B cell (primary cell): ENCODE data around the gene TMEM81. TPM values are rescaled to one million over a fixed set of nuclear protein-coding genes. Genes with fewer than 3 reads are reported as not detected.

Experiments
- ATAC-seq: fragments of 200-7000 bp; cut with Tn5 transposase; one replicate; pipeline ENCODE4 v1.10.0; 2021; ENCODE audit warnings: low read depth, mild to moderate bottlenecking, moderate number of reproducible peaks, moderate library complexity
- CTCF ChIA-PET: fragments of 350-600 bp; sonication (Branson Sonifier 250); formaldehyde crosslinking; loops from one replicate; lab custom pipeline; 2021; ENCODE audit warnings: antibody characterized with exemption, inconsistent platforms; lab: Charles Lee
- POLR2A ChIA-PET: fragments of 350-600 bp; sonication (Branson Sonifier 250); formaldehyde crosslinking; loops from one replicate; lab custom pipeline; 2021; ENCODE audit warnings: antibody characterized with exemption; lab: Charles Lee
- DNase-seq: peaks from one replicate; pipeline ENCODE4 v3.0.0; 2013
- H2AFZ ChIP-seq: 2 replicates; pipeline ENCODE4 v1.6.1; 2012; ENCODE audit warnings: mild to moderate bottlenecking, low read depth, low read length; ENCODE audit not compliant: insufficient read depth, poor library complexity, severe bottlenecking
- H3K27ac ChIP-seq, 2 donors: 1 replicate in 1 of 2; 2 replicates in 1 of 2; pipeline ENCODE4 v1.5.1; 2012 to 2013; ENCODE audit warnings: low read length in 2 of 2, mild to moderate bottlenecking in 2 of 2, moderate library complexity in 1 of 2
- H3K27me3 ChIP-seq, 4 experiments: fragments of 200-600 bp in 1 of 4; sonication (generic) in 1 of 4; replicated peaks in 1 of 4; 1 replicate in 2 of 4; 2 replicates in 2 of 4; pipeline versions ENCODE4 v1.6.1 to v1.7.0; 2013 to 2016; ENCODE audit warnings: low read length in 3 of 4, mild to moderate bottlenecking in 2 of 4, mixed read lengths in 1 of 4, moderate library complexity in 1 of 4; ENCODE audit not compliant: insufficient read depth in 4 of 4, control insufficient read depth in 3 of 4; ENCODE audit errors: control extremely low read depth in 1 of 4
- H3K36me3 ChIP-seq, 2 experiments: replicated peaks in 1 of 2; 1 replicate in 1 of 2; 2 replicates in 1 of 2; pipeline versions ENCODE4 v1.6.1 to v1.7.1; 2013; ENCODE audit warnings: low read length in 1 of 2; ENCODE audit not compliant: insufficient read depth in 2 of 2, control insufficient read depth in 1 of 2; ENCODE audit errors: control extremely low read depth in 1 of 2, extremely low read depth in 1 of 2
- H3K4me1 ChIP-seq, 2 donors: fragments of 200-600 bp in 1 of 2; sonication (generic) in 1 of 2; 1 replicate in 1 of 2; 2 replicates in 1 of 2; pipeline versions ENCODE4 v1.5.1 to v1.6.1; 2013 to 2017; ENCODE audit warnings: low read length in 2 of 2; ENCODE audit not compliant: control insufficient read depth in 2 of 2, insufficient read depth in 2 of 2
- H3K4me2 ChIP-seq: replicated peaks from 2 replicates; pipeline ENCODE3; 2012; ENCODE audit warnings: mild to moderate bottlenecking, low read depth, low read length; ENCODE audit not compliant: poor library complexity, severe bottlenecking
- H3K4me3 ChIP-seq, 5 experiments: fragments of 200-600 bp in 1 of 5; sonication (generic) in 1 of 5; 1 replicate in 3 of 5; 2 replicates in 2 of 5; pipeline versions ENCODE4 v1.5.1 to v1.7.0; 2011 to 2016; ENCODE audit warnings: low read length in 4 of 5, mild to moderate bottlenecking in 4 of 5, low read depth in 2 of 5, control low read depth in 1 of 5, moderate library complexity in 1 of 5; ENCODE audit not compliant: insufficient read depth in 1 of 5; ENCODE audit errors: control extremely low read depth in 1 of 5, extremely low read depth in 1 of 5
- H3K79me2 ChIP-seq: fragments of 200-600 bp; sonication (generic); one replicate; pipeline ENCODE4 v1.6.0; 2016; ENCODE audit warnings: low read length; ENCODE audit not compliant: control insufficient read depth, insufficient read depth
- H3K9ac ChIP-seq: fragments of 200-600 bp; sonication (generic); 2 replicates; pipeline ENCODE4 v1.6.1; 2017; ENCODE audit warnings: mild to moderate bottlenecking, low read length, moderate library complexity
- H3K9me3 ChIP-seq, 3 donors: one replicate each; pipeline versions ENCODE4 v1.6.1 to v1.7.1; 2013; ENCODE audit warnings: low read length in 2 of 3; ENCODE audit not compliant: control insufficient read depth in 2 of 3, insufficient read depth in 1 of 3; ENCODE audit errors: control extremely low read depth in 1 of 3
- H4K20me1 ChIP-seq: 2 replicates; pipeline ENCODE4 v1.6.0; 2012; ENCODE audit warnings: mild to moderate bottlenecking, low read length; ENCODE audit not compliant: insufficient read depth, control insufficient read depth, poor library complexity, severe bottlenecking
- H3K27ac Mint-ChIP-seq: one replicate; pipeline ENCODE4 v1.8.0; 2021; ENCODE audit warnings: mixed read lengths
- H3K27me3 Mint-ChIP-seq: one replicate; pipeline ENCODE4 v1.8.0; 2021; ENCODE audit warnings: mixed read lengths
- H3K4me1 Mint-ChIP-seq: one replicate; pipeline ENCODE4 v1.8.0; 2021; ENCODE audit warnings: mixed read lengths
- H3K4me3 Mint-ChIP-seq: one replicate; pipeline ENCODE4 v1.8.0; 2021; ENCODE audit warnings: mixed read lengths
- H3K9me3 Mint-ChIP-seq: one replicate; pipeline ENCODE4 v1.8.0; 2022; ENCODE audit warnings: mixed read lengths; ENCODE audit not compliant: insufficient read depth
- EZH2 ChIP-seq: IDR thresholded peaks from 2 replicates; pipeline ENCODE4 v1.6.1; 2012; ENCODE audit warnings: borderline replicate concordance, low read depth, mild to moderate bottlenecking, moderate library complexity, low read length; ENCODE audit not compliant: insufficient read depth, poor library complexity, severe bottlenecking
- WGBS: methylation state at CpG from one replicate; pipeline ENCODE4 v1.1.5; 2013; ENCODE audit warnings: missing lambda C conversion rate; ENCODE audit not compliant: insufficient coverage; 5-methylcytosine and 5-hydroxymethylcytosine counted together
- intact Hi-C: fragments of 100-400 bp; cut with micrococcal nuclease; formaldehyde crosslinking; loops from one replicate; pipeline ENCODE4 v1.10.0; 2022
- polyA plus RNA-seq: library from polyadenylated mRNA; depleted of rRNA; stranded (reverse); fragments of >200 nt; gene quantifications from 2 replicates; pipeline ENCODE4 v1.2.3, GENCODE V29; 2012
- total RNA-seq, 2 donors: library from RNA; stranded (reverse); fragments of 120-200 nt in 1 of 2; gene quantifications; 1 replicate in 1 of 2; 2 replicates in 1 of 2; pipeline versions ENCODE4 v1.2.3 to v1.2.4, GENCODE V29; 2013 to 2022
- TF ChIP-seq, protein P1 (sequence below): fragments of 200-600 bp; IDR thresholded peaks from one replicate; pipeline ENCODE4 v1.8.0; 2022; ENCODE audit warnings: antibody characterized with exemption, mild to moderate bottlenecking

The TMEM81 gene
- total and polyA plus RNA-seq, 2 donors (not counting 1 experiment from before 2014, with no cell fraction given) = 3.0 to 6.2 TPM

- Histone ChIP-seq H3K9ac (peak overlapping the region; percentile 89), H2AFZ (peak overlapping the region; percentile 82), H3K9me3 (no peaks in the 10 kb centered on the region), H3K27ac (peak overlapping the region; percentile 95 to 96), H3K4me1 (peaks cover 31 to 40% of the 10 kb centered on the region in 2 donors), H3K4me3 (peak overlapping the region; percentile 74 to 99 (median 87)), H3K36me3 (peaks cover 3 to 6% of the 10 kb centered on the region in 2 experiments), H4K20me1 (peaks cover 10% of the 10 kb centered on the region), H3K79me2 (peaks cover 41% of the 10 kb centered on the region), H3K4me2 (peak overlapping the region; percentile 85), H3K27me3 (no peaks in the 10 kb centered on the region)
- no peak for TF ChIP-seq EZH2
- TF ChIP-seq, protein P1, sequence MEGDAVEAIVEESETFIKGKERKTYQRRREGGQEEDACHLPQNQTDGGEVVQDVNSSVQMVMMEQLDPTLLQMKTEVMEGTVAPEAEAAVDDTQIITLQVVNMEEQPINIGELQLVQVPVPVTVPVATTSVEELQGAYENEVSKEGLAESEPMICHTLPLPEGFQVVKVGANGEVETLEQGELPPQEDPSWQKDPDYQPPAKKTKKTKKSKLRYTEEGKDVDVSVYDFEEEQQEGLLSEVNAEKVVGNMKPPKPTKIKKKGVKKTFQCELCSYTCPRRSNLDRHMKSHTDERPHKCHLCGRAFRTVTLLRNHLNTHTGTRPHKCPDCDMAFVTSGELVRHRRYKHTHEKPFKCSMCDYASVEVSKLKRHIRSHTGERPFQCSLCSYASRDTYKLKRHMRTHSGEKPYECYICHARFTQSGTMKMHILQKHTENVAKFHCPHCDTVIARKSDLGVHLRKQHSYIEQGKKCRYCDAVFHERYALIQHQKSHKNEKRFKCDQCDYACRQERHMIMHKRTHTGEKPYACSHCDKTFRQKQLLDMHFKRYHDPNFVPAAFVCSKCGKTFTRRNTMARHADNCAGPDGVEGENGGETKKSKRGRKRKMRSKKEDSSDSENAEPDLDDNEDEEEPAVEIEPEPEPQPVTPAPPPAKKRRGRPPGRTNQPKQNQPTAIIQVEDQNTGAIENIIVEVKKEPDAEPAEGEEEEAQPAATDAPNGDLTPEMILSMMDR = peak; percentile 5
- peaks cover 48% of the 10 kb centered on the region for H3K4me1 Mint-ChIP-seq
- H3K27ac Mint-ChIP-seq = peak overlapping the region; percentile 100
- intact Hi-C loops = loop anchor here (1.0 to 10.0 kb wide), 8 partner anchors 19 to 1258 kb away; partner anchors contain the start of genes DSTYK, RAB29, SNRPE and TMCC2
- H3K9me3 Mint-ChIP-seq = no peaks in the 10 kb centered on the region
- peak overlapping the region; percentile 98 for H3K4me3 Mint-ChIP-seq
- ChIA-PET CTCF (interaction anchor here (1.0 to 7.9 kb wide), 8 partner anchors 12 to 363 kb away, joined by 3 to 86 read pairs (median 4); partner anchors contain the start of gene DSTYK), POLR2A (interaction anchor here (0.9 to 3.2 kb wide), 2 partner anchors 19 to 107 kb away, joined by 3 to 12 read pairs; no protein-coding TSS in a partner anchor)
- no peak for DNase-seq
- no peak for ATAC-seq
- WGBS = 15% methylated on average over 4 of the region's 9 CpGs
- H3K27me3 Mint-ChIP-seq = no peaks in the 10 kb centered on the region
Observed at GRCh38 chr1:205122489-205122882, 38.2 kb upstream of the TMEM81 start.
